ENCODE results near the gene PARP12. TPM values are rescaled to one million over a fixed set of nuclear protein-coding genes. Genes with fewer than 3 reads are reported as not detected.
"Not testable (repeated sequence)": the region's sequence is repeated elsewhere in the genome, so short reads cannot be mapped to it uniquely, and the experiment has no call there.

Gene PARP12
- total RNA-seq = 10 to 100 TPM in 8 of 9 donors, 1 to 10 TPM in 1; 9.7 to 65.9 (median 15.3) TPM
- 10 to 100 TPM in 1 of 2 donors, 1 to 10 TPM in 1; 6.8 to 12.6 TPM for polyA plus RNA-seq
- long read RNA-seq, donor 1, transcript PARP12-201 (12 exons, 3,796 nt) = major isoform, 14 of 19 reads
- long read RNA-seq, donor 1, partial matches to known transcripts = 2 of 19 reads
- long read RNA-seq, donor 1, other reads (novel, unspliced or antisense) = 2 of 19 reads
- long read RNA-seq, donor 2, partial matches to known transcripts = 1 of 6 reads
- long read RNA-seq, donor 2, other reads (novel, unspliced or antisense) = 1 of 6 reads
- long read RNA-seq, donor 3, transcript PARP12-201 (12 exons, 3,796 nt) = major isoform, 12 of 15 reads
- long read RNA-seq, donor 3, partial matches to known transcripts = 0 of 15 reads
- long read RNA-seq, donor 3, other reads (novel, unspliced or antisense) = 1 of 15 reads

- Histone ChIP-seq H3K9me3 (peaks cover 0 to 25% (median 14%) of the 10 kb centered on the region in 12 donors), H3K4me3 (peak within 1 kb of the TSS; percentile 31 to 90 (median 76)), H3K4me1 (peaks cover 7 to 52% (median 31%) of the 10 kb centered on the region in 12 donors), H3K27ac (peak within 1 kb of the TSS; percentile 42 to 99 (median 90)), H3K36me3 (peaks cover 0 to 2% (median 0%) of the 10 kb centered on the region in 9 donors), H3K27me3 (no peaks in the 10 kb centered on the region)
- DNase-seq = peak; percentile 93 to 96 (median 94)
- peak in 1 of 12 donors; percentile 16 for TF ChIP-seq CTCF (IDR thresholded peaks at IDR 0.05)
- TF ChIP-seq POLR2A (IDR thresholded peaks at IDR 0.05) = peak in 1 of 2 donors; percentile 45
- WGBS, 4 donors = 1 to 3% (median 1%) methylated on average over 43 to 106 of the region's 106 CpGs
- intact Hi-C loops (cut with DNase I) = loop anchor here in 3 of 10 donors (5.0 to 10.0 kb wide), 2 partner anchors 112 to 115 kb away; partner anchors contain the start of gene KDM7A (in 3 of the 3)
- peak; percentile 33 to 85 (median 81) for ATAC-seq
These were observed at the start of gene PARP12 for GRCh38 chr7:140062528-140063299. Gene PARP12 (minus strand): TSS chr7:140062951. CDS start chr7:140062847, 104 bp downstream.

GRCh38 chr7:140108777-140109176, 46.0 kb upstream of the PARP12 start:
- H3K36me3 ChIP-seq = peaks cover 0 to 59% (median 55%) of the 10 kb centered on the region in 9 donors
- H3K4me1 ChIP-seq = not testable (repeated sequence)
- WGBS, 4 donors = 85 to 92% (median 88%) methylated on average over 6 to 8 of the region's 8 CpGs

GRCh38 chr7:140096459-140096858, 33.7 kb upstream of the PARP12 start:
- no peak overlapping the region for H3K4me3 ChIP-seq
- no peaks in the 10 kb centered on the region for H3K9me3 ChIP-seq
- intact Hi-C loops (cut with DNase I) = no loop called here
- H3K27me3 ChIP-seq = no peaks in the 10 kb centered on the region
- TF ChIP-seq CTCF (IDR thresholded peaks at IDR 0.05) (no peak), POLR2A (IDR thresholded peaks at IDR 0.05) (no peak)
- ATAC-seq = no peak
- H3K4me1 ChIP-seq = no peaks in the 10 kb centered on the region
- 87 to 91% (median 90%) methylated on average over 4 of the region's 4 CpGs for WGBS, 4 donors
- H3K36me3 ChIP-seq = peaks cover 0 to 100% (median 96%) of the 10 kb centered on the region in 9 donors
- no peak overlapping the region for H3K27ac ChIP-seq
- no peak for DNase-seq

More at GRCh38 chr7:140108777-140109176, 46.0 kb upstream of the PARP12 start:
- intact Hi-C loops (cut with DNase I); H3K27ac ChIP-seq; H3K4me3 ChIP-seq; DNase-seq; ATAC-seq; H3K27me3 ChIP-seq: not testable (repeated sequence)
- peaks cover 0 to 13% (median 0%) of the 10 kb centered on the region in 12 donors for H3K9me3 ChIP-seq

- 81 to 90% (median 84%) methylated on average over 1 of the region's 1 CpG for WGBS, 4 donors
- H3K27ac ChIP-seq = no peak overlapping the region
- no peak for DNase-seq
- no peaks in the 10 kb centered on the region for H3K9me3 ChIP-seq
- no peaks in the 10 kb centered on the region for H3K4me1 ChIP-seq
- H3K36me3 ChIP-seq = peaks cover 0 to 100% (median 97%) of the 10 kb centered on the region in 9 donors
- H3K4me3 ChIP-seq = no peak overlapping the region
- no peaks in the 10 kb centered on the region for H3K27me3 ChIP-seq
- no peak for ATAC-seq
- intact Hi-C loops (cut with DNase I) = no loop called here
- TF ChIP-seq POLR2A (IDR thresholded peaks at IDR 0.05) = no peak
These were observed 30.6 kb upstream of the PARP12 start for GRCh38 chr7:140093375-140093774.
